Esophagus squamous epithelium (tissue), 5 donors: ENCODE data around the gene KMT5B. TPM values are rescaled to one million over a fixed set of nuclear protein-coding genes. Genes with fewer than 3 reads are reported as not detected.

Source experiments
- DNase-seq: peaks from one replicate; lab custom pipeline; 2025; lab: John Stamatoyannopoulos, UW
- H3K27ac ChIP-seq, 4 donors: fragments of 200-600 bp; sonication (generic); one replicate each; pipeline ENCODE4 v1.5.1; 2016 to 2019; ENCODE audit warnings: mild to moderate bottlenecking in 1 of 4
- H3K27me3 ChIP-seq, 4 donors: fragments of 200-600 bp; sonication (generic); 1 replicate in 3 of 4; 2 replicates in 1 of 4; pipeline versions ENCODE4 v1.5.1 to v1.6.0; 2017 to 2021; ENCODE audit warnings: antibody characterized with exemption in 1 of 4
- H3K36me3 ChIP-seq, 3 donors: fragments of 200-600 bp; sonication (generic); one replicate each; pipeline ENCODE4 v1.5.1; 2016 to 2019
- H3K4me1 ChIP-seq, 3 donors: fragments of 200-600 bp; sonication (generic); one replicate each; pipeline ENCODE4 v1.5.1; 2017 to 2019
- H3K4me3 ChIP-seq, 4 donors: fragments of 200-600 bp; sonication (generic); 1 replicate in 3 of 4; 2 replicates in 1 of 4; pipeline ENCODE4 v1.5.1; 2016 to 2019; ENCODE audit warnings: mild to moderate bottlenecking in 2 of 4, moderate library complexity in 1 of 4
- H3K9me3 ChIP-seq, 3 donors: fragments of 200-600 bp; sonication (generic); one replicate each; pipeline ENCODE4 v1.5.1; 2016 to 2019
- CTCF ChIP-seq, 6 experiments: fragments of 450-650 bp in 4 of 6; fragments of 200-600 bp in 2 of 6; sonication (generic) in 2 of 6; IDR thresholded peaks; one replicate each; pipeline ENCODE4 v1.5.1; 2016 to 2019; ENCODE audit warnings: antibody characterized with exemption in 6 of 6, mild to moderate bottlenecking in 4 of 6, moderate library complexity in 4 of 6
- POLR2A ChIP-seq, 4 donors: fragments of 450-650 bp; IDR thresholded peaks; one replicate each; pipeline ENCODE4 v1.6.1; 2017; ENCODE audit warnings: antibody characterized with exemption in 4 of 4, mild to moderate bottlenecking in 4 of 4, moderate library complexity in 3 of 4
- WGBS, 2 donors: methylation state at CpG; one replicate each; pipeline ENCODE4 v1.1.5; 2018; 5-methylcytosine and 5-hydroxymethylcytosine counted together
- intact Hi-C: fragments of 100-400 bp; cut with DNase I; formaldehyde crosslinking; loops from one replicate; pipeline ENCODE4 v1.15.0; 2022
- total RNA-seq, 4 donors: library from RNA; depleted of rRNA; stranded (reverse); fragments of >200 nt; gene quantifications; one replicate each; pipeline ENCODE4 v1.1.0, GENCODE V29; 2016
- donor health status: DM: yes; HTN: yes; CAD: no.

Gene KMT5B
- total RNA-seq, 4 donors from 2014 or later = 18.4 to 37.6 (median 21.9) TPM

- TF ChIP-seq CTCF (IDR thresholded peaks at IDR 0.05) (no peak), POLR2A (IDR thresholded peaks at IDR 0.05) (no peak)
- intact Hi-C loops = no loop called here
- Histone ChIP-seq H3K4me3 (no peak overlapping the region), H3K36me3 (no peaks in the 10 kb centered on the region), H3K4me1 (peaks cover 0 to 4% (median 0%) of the 10 kb centered on the region in 3 donors), H3K9me3 (no peaks in the 10 kb centered on the region), H3K27me3 (no peaks in the 10 kb centered on the region), H3K27ac (no peak overlapping the region)
- 85 to 90% methylated on average over 3 to 4 of the region's 5 CpGs for WGBS, 2 donors
- no peak for DNase-seq
Measured at GRCh38 chr11:68221406-68221805, 8.3 kb upstream of the KMT5B start.

GRCh38 chr11:68216171-68216938 is 3.3 kb upstream of the KMT5B start:
- no peak for DNase-seq
- intact Hi-C loops = loop anchor here (10.0 kb wide), 1 partner anchor 212 kb away; the partner anchor contains the start of gene UNC93B1
- H3K27me3 ChIP-seq = no peaks in the 10 kb centered on the region
- no peaks in the 10 kb centered on the region for H3K36me3 ChIP-seq
- H3K4me1 ChIP-seq = peaks cover 19 to 41% (median 23%) of the 10 kb centered on the region in 3 donors
- no peaks in the 10 kb centered on the region for H3K9me3 ChIP-seq
- WGBS, 2 donors = 41 to 65% methylated on average over 5 to 10 of the region's 22 CpGs
- H3K4me3 ChIP-seq = peak overlapping the region in 3 of 4 donors; percentile 7 to 18 (median 14)
- TF ChIP-seq POLR2A (IDR thresholded peaks at IDR 0.05) (no peak), CTCF (IDR thresholded peaks at IDR 0.05) (no peak)
- H3K27ac ChIP-seq = peak overlapping the region in 3 of 4 donors; percentile 41 to 58 (median 42)

GRCh38 chr11:68215524-68216170 is 2.6 kb upstream of the KMT5B start:
- Histone ChIP-seq H3K27me3 (no peaks in the 10 kb centered on the region), H3K4me1 (peaks cover 25 to 48% (median 27%) of the 10 kb centered on the region in 3 donors), H3K36me3 (no peaks in the 10 kb centered on the region), H3K4me3 (peak overlapping the region in 2 of 4 donors; percentile 7 to 14), H3K9me3 (no peaks in the 10 kb centered on the region), H3K27ac (peak overlapping the region in 3 of 4 donors; percentile 41 to 58 (median 42))
- intact Hi-C loops = loop anchor here (10.0 kb wide), 1 partner anchor 211 kb away; the partner anchor contains the start of gene UNC93B1
- no peak for DNase-seq
- no peak for TF ChIP-seq POLR2A (IDR thresholded peaks at IDR 0.05)
- TF ChIP-seq CTCF (IDR thresholded peaks at IDR 0.05) = no peak
- WGBS, 2 donors = 71% methylated on average over 5 of the region's 6 CpGs; no CpG with 5 or more reads in 1 of the 2 donors

GRCh38 chr11:68215087-68215445 is 2.0 kb upstream of the KMT5B start:
- no peak overlapping the region for H3K4me3 ChIP-seq
- DNase-seq = no peak
- intact Hi-C loops = loop anchor here (10.0 kb wide), 1 partner anchor 210 kb away; the partner anchor contains the start of gene UNC93B1
- H3K36me3 ChIP-seq = no peaks in the 10 kb centered on the region
- H3K4me1 ChIP-seq = peaks cover 28 to 54% (median 30%) of the 10 kb centered on the region in 3 donors
- TF ChIP-seq CTCF (IDR thresholded peaks at IDR 0.05) (no peak), POLR2A (IDR thresholded peaks at IDR 0.05) (no peak)
- no peaks in the 10 kb centered on the region for H3K9me3 ChIP-seq
- no peaks in the 10 kb centered on the region for H3K27me3 ChIP-seq
- H3K27ac ChIP-seq = no peak overlapping the region
- 47 to 53% methylated on average over 8 to 12 of the region's 15 CpGs for WGBS, 2 donors
